ENCODE measurements around the gene KCNJ18.
"Not testable (repeated sequence)": the region's sequence is repeated elsewhere in the genome, so short reads cannot be mapped to it uniquely, and the experiment has no call there.

Gene KCNJ18

DNA sequence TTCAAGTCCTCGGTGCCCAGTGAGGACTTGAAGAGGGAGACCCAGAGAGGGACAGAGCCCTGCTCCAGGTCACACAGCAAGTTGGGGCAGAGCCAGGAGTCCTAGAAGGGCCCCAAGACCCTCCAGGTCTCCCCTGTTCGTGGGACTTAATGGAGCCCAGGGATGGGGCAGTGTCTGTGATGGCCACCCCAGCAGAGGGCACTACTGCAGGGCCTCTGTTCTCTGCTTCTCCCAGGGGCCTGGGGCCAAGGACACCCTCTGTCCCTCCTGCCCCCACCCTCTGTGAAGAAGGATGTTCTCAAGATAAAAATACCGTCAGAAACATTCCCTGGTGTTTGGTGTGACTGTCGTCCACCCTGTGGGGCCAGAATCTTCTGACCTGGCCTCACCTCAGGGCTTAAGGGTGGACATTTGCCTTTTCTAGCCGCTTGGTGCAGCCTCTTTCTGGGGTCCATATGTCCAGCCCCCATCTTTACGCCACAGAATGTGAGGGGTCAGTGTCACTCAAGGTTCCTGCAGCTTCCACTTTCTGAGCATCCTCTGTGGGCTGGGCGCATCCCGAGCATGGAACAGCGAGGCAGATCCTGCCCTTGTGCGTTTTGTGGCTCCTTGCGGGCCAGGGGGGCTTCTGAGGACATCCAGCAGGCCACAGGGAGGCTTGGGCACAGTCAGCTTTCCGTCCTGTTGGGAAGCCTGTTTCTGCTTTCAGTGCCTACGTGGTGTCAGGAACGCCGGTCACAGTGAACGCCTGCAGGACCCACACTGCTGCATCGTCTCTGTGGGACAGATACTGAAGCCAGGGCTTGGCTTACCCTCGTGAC, at the start of gene KCNJ18:
Gene KCNJ18 (plus strand): TSS at position 641 of the 821 bp plus-strand sequence. CDS start 10,264 bp downstream, outside the sequence.
- DNase-seq (ENCODE audit: low spot score): not testable (repeated sequence)

DNA sequence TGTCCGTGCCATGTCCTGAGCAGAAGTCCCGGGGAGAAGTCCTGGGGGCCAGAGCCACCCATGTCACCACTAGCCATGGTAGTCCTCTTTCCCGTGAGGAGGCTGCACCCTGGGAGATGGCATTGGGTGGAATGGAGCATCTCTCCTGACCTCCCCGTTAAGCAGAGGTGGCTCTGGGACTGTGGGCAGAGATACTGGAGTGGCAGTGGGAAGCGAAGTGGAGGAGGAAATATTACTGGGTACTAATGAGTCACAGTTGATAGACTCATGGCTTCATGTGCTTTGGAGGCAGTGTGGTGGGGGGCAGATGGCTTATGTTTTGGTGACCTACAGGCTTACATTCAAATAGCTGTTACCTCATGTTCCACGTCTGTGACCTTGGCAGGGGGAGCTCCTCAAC, 44.2 kb upstream of the KCNJ18 start:
- DNase-seq (ENCODE audit: low spot score): not testable (repeated sequence)

DNA sequence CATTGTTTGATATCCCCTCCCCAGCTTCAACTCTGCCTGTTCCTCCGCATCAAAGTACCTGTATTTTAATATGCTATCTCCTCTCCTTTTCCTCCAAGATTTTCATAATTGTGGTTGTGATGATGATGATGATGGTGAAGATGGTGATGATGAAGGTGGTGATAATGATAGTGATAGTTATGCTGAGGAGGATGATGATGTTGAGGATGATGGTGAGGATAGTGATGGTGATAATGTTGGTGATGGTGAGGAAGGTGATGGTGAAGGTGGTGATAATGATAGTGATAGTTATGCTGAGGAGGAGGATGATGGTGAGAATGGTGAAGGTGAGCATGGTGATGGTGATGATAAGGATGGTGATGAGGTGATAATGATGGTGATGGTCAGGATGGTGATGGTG, 42.3 kb upstream of the KCNJ18 start:
- not testable (repeated sequence) for DNase-seq (ENCODE audit: low spot score)

DNA sequence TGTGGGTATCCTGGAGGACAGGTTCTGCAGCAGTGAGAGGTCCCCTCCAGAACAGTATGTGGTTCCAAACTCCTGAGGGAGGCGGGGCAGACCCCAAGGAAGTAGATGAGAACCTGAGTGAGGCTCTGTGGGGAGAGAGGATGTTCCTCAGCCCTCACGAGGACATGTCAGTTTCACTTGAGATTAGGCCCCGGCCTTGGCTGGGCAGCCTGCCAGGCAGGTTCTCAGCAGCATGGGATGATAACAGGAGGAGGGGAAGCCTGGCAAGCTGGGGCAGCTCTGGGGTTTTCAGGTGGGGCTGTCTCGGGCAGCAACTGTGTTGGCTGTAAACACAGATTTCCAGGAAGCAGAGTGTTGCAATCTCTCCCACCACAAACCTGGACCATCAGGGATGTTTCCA, 40.3 kb upstream of the KCNJ18 start:
- DNase-seq (ENCODE audit: low spot score): not testable (repeated sequence)

DNA sequence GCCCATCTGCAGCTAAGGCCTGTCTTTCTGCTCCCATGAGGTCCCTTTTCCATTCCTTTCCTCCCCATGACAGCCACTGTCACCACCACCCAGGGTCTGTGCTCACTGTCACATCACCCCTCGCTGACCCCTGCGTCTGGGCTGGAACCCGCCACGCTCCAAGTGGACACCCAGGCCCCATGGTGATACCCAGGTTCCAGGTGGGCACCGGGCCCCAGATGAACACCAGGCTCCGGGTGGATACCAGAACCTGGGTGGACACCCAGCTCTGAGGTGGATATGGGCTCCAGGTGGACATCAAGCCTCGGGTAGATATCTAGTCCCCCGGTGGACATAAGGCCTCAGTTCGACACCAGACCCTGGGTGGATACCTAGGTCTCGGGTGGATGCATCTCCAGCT, 39.1 kb upstream of the KCNJ18 start:
- not testable (repeated sequence) for DNase-seq (ENCODE audit: low spot score)

DNA sequence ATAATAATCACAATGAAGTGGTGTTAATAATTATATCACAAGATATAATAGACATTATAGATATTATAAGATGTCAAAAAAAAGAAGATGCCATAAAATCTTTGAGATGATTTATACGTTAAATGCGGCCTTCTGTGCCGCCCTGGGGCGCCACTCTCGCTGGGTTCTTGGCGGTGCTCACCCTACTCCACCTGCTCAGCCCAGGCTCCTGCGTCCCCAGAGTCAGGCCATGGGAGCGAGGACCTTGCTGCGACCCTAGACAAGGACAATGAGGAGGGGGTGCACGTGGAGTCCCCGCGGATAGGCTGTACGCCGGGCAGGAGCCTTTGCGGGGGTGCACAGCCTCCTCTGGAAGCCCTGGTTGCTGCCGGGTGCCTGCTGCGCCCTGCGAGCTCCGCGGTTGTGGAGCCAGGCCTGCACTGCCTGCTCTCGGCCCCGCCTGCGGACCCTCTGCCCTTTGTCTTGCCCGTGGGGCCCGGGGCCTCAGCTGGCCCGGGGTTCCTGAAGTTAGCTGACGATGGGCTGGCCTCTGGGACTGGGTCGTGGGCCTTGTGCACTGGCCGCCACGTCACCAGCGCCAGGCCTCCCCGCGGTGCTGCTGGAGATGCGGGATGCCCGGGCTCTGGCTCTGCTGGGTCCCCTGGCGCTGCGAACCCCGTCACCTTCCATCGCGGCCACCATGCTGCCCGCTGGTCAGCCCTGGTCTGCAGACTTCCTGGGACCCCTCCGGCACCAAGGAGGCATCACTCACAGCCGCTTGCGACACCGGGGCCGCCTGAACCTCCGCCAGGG, 35.6 kb upstream of the KCNJ18 start:
- DNase-seq (ENCODE audit: low spot score): not testable (repeated sequence)

DNA sequence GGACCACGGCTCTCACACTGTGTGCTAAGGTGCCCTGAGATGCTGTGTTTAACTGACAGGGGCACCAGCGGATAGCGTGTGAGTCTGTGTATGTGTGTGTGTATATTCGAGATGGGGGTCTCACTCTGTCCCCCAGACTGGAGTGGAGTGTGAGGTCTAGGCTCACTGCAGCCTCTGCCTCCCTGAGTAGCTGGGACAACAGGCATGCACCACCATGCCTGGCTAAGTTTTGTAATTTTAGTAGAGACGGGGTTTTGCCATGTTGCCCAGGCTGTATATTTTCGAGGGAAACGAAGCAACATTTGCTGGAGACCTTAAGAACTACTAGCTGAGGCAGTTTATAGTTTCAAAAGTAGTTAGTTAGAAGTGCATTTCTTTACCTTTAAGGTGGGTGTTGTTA, 32.7 kb upstream of the KCNJ18 start:
- DNase-seq (ENCODE audit: low spot score): not testable (repeated sequence)

DNA sequence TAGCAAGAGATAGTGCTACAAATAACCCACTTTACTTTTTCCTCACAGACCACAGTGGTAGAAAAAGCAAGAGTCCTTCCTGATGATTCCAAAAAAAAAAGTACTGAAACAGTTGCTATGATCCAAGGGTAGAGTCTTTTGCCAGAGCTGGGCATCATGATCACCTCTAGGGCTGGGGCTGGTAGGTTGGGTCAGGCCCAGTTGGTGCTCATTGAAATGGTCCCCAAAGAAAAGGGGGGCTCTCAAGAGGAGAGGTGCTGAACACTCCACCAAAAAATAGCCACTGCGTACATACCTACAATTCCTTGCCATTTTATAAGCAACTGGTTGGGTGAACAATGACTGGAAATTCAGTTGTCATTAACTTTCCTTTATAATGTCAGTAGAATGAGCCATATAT, 30.9 kb upstream of the KCNJ18 start:
- DNase-seq (ENCODE audit: low spot score): not testable (repeated sequence)

DNA sequence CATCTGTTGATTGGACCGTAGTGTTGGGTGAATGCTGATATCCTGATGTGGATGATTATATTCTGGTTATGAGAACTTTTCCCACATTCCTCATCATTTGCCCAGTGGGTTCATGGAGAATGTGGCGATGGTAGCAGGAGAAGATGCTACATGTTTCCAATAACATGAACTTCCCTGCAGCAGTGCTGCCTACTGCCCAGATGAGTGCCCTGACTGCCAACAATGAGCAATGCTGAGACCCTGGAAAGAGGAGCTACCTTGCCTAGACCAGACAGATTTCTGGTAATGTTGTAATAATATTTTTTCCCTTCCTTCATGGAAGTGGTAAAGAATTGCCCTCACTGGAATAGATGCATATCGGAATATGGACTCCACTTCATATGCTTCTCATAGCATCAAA, 29.2 kb upstream of the KCNJ18 start:
- DNase-seq (ENCODE audit: low spot score): not testable (repeated sequence)

DNA sequence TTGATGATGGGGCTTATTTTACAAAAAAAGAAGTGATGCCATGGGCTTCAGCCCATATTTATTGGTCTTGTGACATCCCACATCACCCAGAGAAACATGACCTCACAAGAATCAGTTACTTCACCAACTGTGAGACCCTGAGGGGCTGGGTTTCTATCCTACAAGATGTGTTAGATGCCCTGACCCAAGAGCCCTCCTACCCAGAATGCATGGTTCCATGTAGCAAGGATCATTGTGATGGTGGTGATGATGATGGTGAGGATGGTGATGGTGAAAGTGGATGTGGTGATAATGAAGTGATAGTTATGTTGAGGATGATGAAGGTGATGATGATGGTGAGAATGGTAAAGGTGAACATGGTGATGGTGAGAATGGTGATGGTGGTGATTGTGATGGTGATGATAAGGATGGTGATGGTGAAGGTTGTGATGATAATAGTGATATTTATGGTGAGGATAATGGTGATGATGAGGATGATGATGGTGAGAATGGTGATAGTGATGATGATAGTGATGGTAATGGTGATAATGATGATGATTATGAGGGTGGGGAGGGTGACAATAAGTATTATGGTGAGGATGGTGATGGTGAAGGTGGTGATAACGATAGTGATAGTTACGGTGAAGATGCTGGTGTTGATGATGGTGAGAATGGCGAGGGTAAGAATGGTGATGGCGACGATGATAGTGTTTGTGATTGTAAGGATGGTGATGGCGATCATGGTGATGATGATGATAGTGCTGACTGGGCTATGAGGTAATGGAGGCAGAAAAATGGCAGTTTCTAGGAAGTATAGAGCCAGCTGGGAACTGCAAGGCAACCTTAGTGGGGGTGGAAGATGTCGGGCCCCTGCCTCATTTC, 28.5 kb upstream of the KCNJ18 start:
- DNase-seq (ENCODE audit: low spot score): not testable (repeated sequence)

DNA sequence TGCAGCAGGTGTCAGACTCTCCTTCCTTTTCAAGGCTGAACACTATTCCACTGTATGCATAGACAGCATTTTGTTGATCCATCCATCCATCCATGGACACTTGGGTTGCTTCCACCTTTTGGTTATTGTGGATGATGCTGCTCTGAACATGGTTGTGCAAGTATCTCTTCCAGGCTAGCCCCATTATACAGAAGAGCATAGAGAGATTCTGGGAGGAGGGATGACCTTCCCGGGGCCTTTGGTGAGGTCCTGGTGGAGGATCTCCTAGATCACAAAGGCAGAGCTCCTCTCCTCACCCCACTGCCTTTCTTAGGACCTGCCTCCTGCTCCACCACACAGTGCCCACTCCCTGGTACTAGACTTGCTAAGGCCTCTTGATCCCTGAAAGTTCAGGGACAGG, 27.2 kb upstream of the KCNJ18 start:
- DNase-seq (ENCODE audit: low spot score): not testable (repeated sequence)

DNA sequence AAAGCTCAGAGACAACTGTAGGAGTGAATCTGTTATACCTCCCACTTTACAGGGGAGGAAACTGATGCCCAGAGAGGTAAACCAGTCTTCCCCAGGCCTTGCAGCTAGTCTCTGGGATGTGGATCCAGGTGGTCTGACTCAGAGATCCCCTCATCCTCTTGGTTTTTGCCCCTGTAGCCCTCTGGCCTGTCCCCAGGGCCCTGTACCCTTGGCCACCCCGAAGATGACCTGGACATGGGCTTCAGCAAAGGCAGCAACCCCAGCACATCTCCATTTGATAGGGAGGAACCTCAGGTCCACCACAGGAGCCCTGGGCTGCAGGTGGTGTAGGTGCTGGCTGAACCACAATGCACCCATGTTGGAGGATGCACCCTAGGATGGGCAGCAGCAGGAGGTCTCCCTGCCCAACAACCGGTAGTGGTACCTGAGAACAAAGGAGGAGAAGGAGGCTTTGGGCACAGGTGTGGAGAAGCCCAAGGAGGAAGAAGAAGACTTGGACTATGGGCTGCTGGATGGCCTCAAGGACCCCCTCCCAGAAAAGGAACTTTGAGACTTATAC, 26.3 kb upstream of the KCNJ18 start:
- not testable (repeated sequence) for DNase-seq (ENCODE audit: low spot score)

DNA sequence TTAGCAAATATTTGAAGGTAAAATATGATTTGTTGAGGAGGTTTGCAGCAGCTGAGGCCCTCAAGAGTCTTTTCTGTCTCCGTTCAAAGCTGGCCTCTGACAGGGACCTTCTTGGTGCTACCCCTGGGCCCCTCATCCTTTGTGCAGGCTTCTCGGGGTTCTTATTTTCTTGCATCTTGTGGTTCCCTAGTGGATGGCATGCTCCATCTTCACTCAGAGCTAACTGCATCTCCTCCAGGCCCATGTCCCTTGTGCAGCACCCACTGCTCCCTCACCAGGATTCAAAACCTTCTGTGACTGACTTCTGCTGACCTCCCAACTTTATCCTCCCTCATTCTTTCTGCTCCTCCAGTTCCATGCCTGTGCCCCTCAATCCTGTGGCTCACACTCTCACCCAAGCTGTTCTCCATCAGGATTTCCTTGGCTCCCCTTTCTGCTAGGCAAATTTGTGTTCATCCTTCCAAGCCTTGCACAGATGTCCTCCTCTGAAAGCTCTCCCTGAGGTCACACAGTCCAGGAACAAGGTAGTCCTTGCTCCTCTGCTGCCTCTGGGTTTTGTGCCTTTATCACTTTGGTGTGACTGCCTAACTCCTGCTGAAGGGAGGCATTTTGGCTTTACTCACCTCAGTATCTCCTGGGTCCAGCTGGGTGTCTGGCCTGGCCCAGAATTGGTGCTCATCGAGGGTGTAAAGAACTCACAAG, 25.5 kb upstream of the KCNJ18 start:
- not testable (repeated sequence) for DNase-seq (ENCODE audit: low spot score)

DNA sequence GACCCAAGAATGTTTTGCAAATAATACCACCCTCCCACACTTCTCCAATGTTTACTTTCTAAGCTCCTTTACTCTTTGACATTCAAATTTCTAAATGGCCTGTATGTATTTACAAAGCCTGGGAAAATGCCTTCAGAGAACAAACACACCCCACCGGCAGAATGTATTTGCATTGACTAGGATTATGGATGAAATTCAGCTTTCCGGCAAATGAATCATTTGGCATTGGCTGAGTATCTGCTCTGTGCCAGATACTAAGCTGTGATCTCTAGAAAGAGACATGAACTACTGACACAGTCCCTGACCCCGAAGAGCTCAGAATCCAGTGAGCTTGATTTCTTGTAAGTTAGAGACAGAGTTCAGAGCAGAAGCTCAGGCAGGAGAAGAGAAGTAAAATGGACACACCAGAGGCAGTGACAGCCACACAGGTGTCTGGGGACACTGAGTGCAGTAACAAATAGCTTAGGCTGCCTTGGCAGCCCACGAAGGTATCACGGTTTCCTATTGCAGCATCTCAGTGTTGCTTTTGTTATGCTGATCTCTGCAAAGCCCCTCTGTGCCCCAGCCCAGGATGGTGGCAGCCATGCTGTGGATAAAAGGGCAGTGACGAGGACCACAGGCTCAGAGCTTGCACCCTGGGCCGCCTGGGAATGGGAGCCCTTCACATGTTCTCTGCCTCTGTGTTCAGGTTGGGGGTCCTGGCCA, 24.8 kb upstream of the KCNJ18 start:
- not testable (repeated sequence) for DNase-seq (ENCODE audit: low spot score)

DNA sequence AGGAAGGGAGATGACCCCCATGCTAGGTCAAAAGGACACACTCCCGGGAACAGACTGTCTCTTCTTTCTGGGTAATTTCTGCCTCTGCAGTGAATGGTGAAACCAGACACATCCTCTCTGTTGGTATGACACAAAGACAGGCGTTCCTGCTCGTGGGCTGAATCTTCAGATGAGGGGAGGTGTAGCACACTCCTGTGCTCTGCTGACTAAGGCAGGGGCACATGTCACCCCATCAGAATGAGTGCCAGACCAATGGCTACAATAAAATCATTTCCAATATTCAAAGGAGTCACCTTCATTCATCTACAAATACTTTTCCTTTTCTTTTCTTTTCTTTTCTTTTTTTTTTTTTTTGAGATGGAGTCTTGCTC, 24.2 kb upstream of the KCNJ18 start:
- not testable (repeated sequence) for DNase-seq (ENCODE audit: low spot score)

DNA sequence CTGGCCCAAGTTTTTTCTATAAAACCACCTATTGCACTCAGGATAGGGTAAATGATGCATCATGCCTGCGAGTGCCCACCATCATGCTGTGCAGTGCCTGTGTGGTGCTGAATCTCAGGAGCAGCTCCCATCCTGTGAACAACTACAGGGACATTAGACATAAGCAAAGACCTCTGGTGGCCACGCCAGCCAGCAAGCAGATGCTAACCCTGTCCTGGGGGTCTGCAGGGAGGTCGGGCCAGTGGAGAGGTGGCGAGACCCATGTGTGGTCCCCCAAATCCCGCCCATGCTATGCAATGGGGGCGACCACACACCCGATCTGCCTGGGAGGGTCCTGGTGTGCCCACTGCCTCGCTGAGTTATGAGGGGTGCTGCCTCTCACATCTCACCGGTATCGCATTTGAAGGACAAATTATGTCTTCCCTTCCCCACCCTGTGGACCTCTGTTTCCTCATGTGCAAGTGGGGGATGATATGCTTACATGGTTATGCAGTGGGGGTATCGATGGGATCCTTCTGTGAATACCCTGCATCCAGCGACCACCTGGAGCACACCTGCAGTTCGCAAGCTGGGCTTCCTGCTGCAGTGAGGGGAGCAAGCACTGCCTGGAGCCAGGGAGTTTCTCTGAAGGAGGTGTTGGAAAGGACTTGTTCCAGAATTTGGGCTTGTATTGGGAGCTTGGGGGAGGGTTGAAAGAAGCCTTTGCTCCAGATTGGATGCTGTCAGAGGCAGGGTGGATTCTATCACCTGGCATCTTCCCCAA, 23.4 kb upstream of the KCNJ18 start:
- DNase-seq (ENCODE audit: low spot score): not testable (repeated sequence)

DNA sequence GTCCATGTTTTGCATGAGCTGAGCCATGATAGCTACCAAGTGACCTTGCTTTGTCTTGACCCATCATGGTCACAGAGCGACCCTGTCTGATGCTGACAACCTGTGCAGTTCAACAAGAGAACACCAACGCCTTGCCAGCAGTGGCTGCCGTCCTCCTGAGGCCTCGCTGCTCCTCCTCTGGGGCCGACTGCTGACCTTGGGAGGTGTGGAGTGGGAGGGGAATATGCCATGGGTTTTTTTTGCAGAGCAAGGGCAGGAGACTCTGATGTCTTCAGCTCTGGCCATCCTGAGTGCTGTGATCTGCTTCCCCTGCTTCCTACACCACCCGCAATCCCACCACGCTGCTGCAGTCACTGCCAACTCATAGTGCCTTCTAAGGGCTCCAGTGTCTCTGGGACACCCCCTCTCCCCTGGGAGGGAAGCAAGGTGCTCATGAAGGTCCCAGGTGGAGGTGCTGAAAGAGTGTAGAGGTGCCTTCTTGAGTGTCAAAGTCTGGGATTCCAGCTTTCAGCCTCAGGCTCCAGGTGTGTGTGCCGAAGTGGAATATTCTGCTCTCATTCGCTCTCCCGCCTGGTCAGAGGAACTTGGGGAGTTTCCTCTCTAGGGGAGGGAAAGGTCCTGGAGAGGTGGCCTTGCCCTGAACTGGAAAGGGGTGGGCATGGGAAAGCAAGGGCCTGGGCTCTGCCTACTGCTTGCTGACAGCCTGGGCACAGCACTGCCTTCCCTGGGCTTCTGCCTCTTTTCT, 22.5 kb upstream of the KCNJ18 start:
- DNase-seq (ENCODE audit: low spot score): not testable (repeated sequence)

DNA sequence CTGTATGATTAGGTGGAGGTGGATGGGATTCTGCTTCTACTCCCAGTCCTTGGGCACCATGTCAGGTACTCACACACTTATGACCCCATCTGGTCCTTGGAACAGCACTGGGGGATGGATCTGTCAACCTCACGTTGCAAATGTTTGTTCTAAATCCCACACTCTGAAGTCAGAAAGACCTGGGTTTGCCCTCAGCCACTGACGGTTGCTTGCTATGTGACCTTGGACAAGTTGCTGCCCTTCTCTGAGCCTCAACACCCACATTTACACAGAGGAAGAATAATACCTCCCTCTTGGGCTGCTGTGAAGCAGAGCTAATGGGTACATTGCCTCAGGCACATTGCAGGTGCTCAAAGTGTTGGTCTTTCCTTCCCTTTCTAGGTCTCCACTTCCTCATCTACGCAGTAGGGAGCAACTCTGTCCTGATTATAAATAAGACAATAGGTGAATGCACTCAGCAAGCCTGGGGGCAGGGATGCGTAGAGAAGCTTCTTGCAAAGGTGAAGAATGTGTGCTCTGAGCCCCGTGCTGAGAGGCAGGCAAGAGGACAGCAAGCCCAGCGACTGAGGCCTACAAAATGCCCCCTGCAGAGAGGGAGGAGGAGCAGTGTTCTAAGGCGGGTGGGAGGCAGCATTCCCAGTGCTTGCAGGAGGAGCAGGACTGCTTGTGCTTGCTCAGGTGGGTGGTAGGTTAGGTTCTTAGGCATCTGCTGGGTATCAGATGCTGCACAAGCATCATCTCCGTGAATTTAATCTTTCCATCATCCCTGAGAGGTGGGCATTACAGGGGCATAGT, 21.8 kb upstream of the KCNJ18 start:
- DNase-seq (ENCODE audit: low spot score): not testable (repeated sequence)
